K562 (cell line): ENCODE measurements around the gene CEBPE. TPM values are rescaled to one million over a fixed set of nuclear protein-coding genes. Genes with fewer than 3 reads are reported as not detected.
A peak's percentile ranks its signal among the peaks of the same experiment; 100 is the strongest.

Experiments
- CTCFL ChIP-seq: IDR thresholded peaks from 2 replicates; pipeline ENCODE4 v1.6.1; 2011; ENCODE audit warnings: borderline replicate concordance, low read depth, mild to moderate bottlenecking, moderate library complexity, low read length; ENCODE audit not compliant: insufficient read depth, poor library complexity, severe bottlenecking
- FOSL1 ChIP-seq: fragments of 200-800 bp; sonication (Bioruptor generic); conservative IDR thresholded peaks from 2 replicates; pipeline ENCODE4 v1.6.1; 2016; ENCODE audit warnings: missing genetic modification characterization, missing compliant biosample characterization
- FOXK2 ChIP-seq, 2 experiments: fragments of 450-650 bp; IDR thresholded peaks in 1 of 2; conservative IDR thresholded peaks in 1 of 2; 2 replicates each; pipeline ENCODE4 v1.6.1; 2016; ENCODE audit warnings: low read depth in 2 of 2, mild to moderate bottlenecking in 1 of 2
- GABPB2 ChIP-seq: fragments of 250-450 bp; sonication (Bioruptor Pico); conservative IDR thresholded peaks from 2 replicates; pipeline ENCODE4 v1.5.1; 2021; ENCODE audit warnings: mild to moderate bottlenecking
- GATAD2A ChIP-seq: fragments of 450-650 bp; IDR thresholded peaks from 2 replicates; pipeline ENCODE4 v1.6.1; 2017
- HNRNPLL ChIP-seq: fragments of 200-400 bp; formaldehyde crosslinking; IDR thresholded peaks from 2 replicates; pipeline ENCODE4 v1.6.1; 2017; ENCODE audit warnings: low read length, low read depth, mild to moderate bottlenecking; ENCODE audit not compliant: poor library complexity, severe bottlenecking
- MYC ChIP-seq, 2 experiments: fragments of 250-450 bp in 1 of 2; sonication (Bioruptor Pico) in 1 of 2; IDR thresholded peaks; 2 replicates each; pipeline versions ENCODE4 v1.5.1 to v1.6.1; 2012 to 2021; ENCODE audit warnings: low read depth in 2 of 2, borderline replicate concordance in 1 of 2, improper control_type of control experiment in 1 of 2, low read length in 1 of 2, mild to moderate bottlenecking in 1 of 2, moderate library complexity in 1 of 2
- POLR2G ChIP-seq: fragments of 200-400 bp; formaldehyde crosslinking; IDR thresholded peaks from 2 replicates; pipeline ENCODE4 v1.6.1; 2017; ENCODE audit warnings: low read depth, mild to moderate bottlenecking, antibody characterized with exemption, low read length, moderate library complexity
- SIN3A ChIP-seq, 2 experiments: fragments of 150-350 bp in 1 of 2; IDR thresholded peaks; 2 replicates each; pipeline ENCODE4 v1.6.1; 2011 to 2016; ENCODE audit warnings: borderline replicate concordance in 2 of 2, low read depth in 2 of 2, low read length in 2 of 2, mild to moderate bottlenecking in 2 of 2, moderate library complexity in 2 of 2; ENCODE audit not compliant: control insufficient read depth in 1 of 2
- ZFX ChIP-seq: sonication (generic); formaldehyde crosslinking; IDR thresholded peaks from 2 replicates; pipeline ENCODE4 v1.8.0; 2022; ENCODE audit warnings: mild to moderate bottlenecking, missing genetic modification reagents, moderate library complexity
- ZMIZ1 ChIP-seq, 2 experiments: fragments of 150-350 bp in 1 of 2; IDR thresholded peaks; 2 replicates each; pipeline ENCODE4 v1.6.1; 2012 to 2016; ENCODE audit warnings: low read depth in 2 of 2, low read length in 2 of 2, mild to moderate bottlenecking in 1 of 2, moderate library complexity in 1 of 2
- ZNF121 ChIP-seq: sonication (generic); formaldehyde crosslinking; conservative IDR thresholded peaks from 2 replicates; pipeline ENCODE4 v1.8.0; 2022; ENCODE audit warnings: missing genetic modification reagents
- ZNF263 ChIP-seq: sonication (generic); formaldehyde crosslinking; IDR thresholded peaks from 2 replicates; pipeline ENCODE4 v1.8.0; 2022; ENCODE audit warnings: mild to moderate bottlenecking, missing genetic modification reagents, borderline replicate concordance
- polyA plus RNA-seq, 8 experiments: library from polyadenylated mRNA; depleted of rRNA in 4 of 8; stranded (reverse) in 5 of 8; unstranded in 3 of 8; fragments of >200 nt; fragmentation: Nextera tagmentation in 2 of 8; fragmentation: Illumina TruSeq in 1 of 8; extraction: Ambion mirVana in 2 of 8; extraction: Trizol in 1 of 8; gene quantifications; 2 replicates each; pipeline versions ENCODE4 v1.2.1 to v1.2.3, GENCODE V29; 2011 to 2014; ENCODE audit warnings: inconsistent platforms in 1 of 8, missing spikeins in 1 of 8
- total RNA-seq, 7 experiments: library from RNA; depleted of rRNA in 6 of 7; stranded (reverse); fragments of >200 nt in 6 of 7; fragmentation: Illumina TruSeq in 2 of 7; extraction: Trizol in 2 of 7; gene quantifications; 2 replicates each; pipeline versions ENCODE4 v1.2.1 to v1.2.3, GENCODE V29; 2011 to 2021; ENCODE audit warnings: low replicate concordance in 1 of 7

The CEBPE gene
- total and polyA plus RNA-seq, 9 of the 15 experiments (the other 6 are each of a cell fraction or from before 2014, with no cell fraction given) = 0.09 to 0.15 (median 0.13) TPM; not detected in 6

- TF ChIP-seq GABPB2 (CRISPR knock-in tag) (no peak), POLR2G (peak; percentile 83), ZNF263 (CRISPR knock-in tag) (peak; percentile 85), MYC (IDR thresholded peaks at IDR 0.05; ENCODE audit: low read depth, low read length) (peak; percentile 46; the same call in 1 of the 2 replicates), MYC (CRISPR knock-in tag; IDR thresholded peaks at IDR 0.05; ENCODE audit: borderline replicate concordance, low read depth) (no peak; the same call in 1 of the 2 replicates), HNRNPLL (peak; percentile 32), GATAD2A (0 out of 2 replicates have a peak, but pooled peaks have one; percentile 23), FOSL1 (peak; percentile 28; the same call in 1 of the 2 replicates), ZNF121 (CRISPR knock-in tag) (no peak), FOXK2 (conservative IDR thresholded peaks at IDR 0.05 in 1 of 2, IDR thresholded peaks at IDR 0.05 in 1 of 2; ENCODE audit: low read depth in 2 of 2) (peak; percentile 13 to 56; a peak in 1 of 4 replicates), ZMIZ1 (IDR thresholded peaks at IDR 0.05; ENCODE audit: low read depth in 2 of 2, low read length in 2 of 2) (peak in 1 of 2 experiments; percentile 51; a peak in 1 of 4 replicates), ZFX (CRISPR knock-in tag) (peak; percentile 63), CTCFL (no peak), SIN3A (IDR thresholded peaks at IDR 0.05; ENCODE audit: borderline replicate concordance in 2 of 2, control insufficient read depth in 1 of 2, low read depth in 2 of 2, low read length in 2 of 2) (0 out of 4 replicates have a peak, but pooled peaks of 1 of the 2 experiments have one; percentile 62)
These were observed 47.7 kb downstream of the CEBPE start (continued) for GRCh38 chr14:23071244-23071920.
